ENCODE data around the gene N4BP2L1.

Gene N4BP2L1

GRCh38 chr13:32454886-32455593 is 27.1 kb upstream of the N4BP2L1 start:
- Histone ChIP-seq H3K4me1 (ENCODE audit: control insufficient read depth, insufficient read depth, low read length) (no peaks in the 10 kb centered on the region), H3K27me3 (ENCODE audit: control insufficient read depth, insufficient read depth, low read length) (no peaks in the 10 kb centered on the region), H3K9ac (ENCODE audit: low read length) (no peak overlapping the region), H3K27ac (ENCODE audit: low read depth, low read length) (no peak overlapping the region), H3K4me3 (ENCODE audit: low read depth, low read length) (no peak overlapping the region), H3K36me3 (ENCODE audit: control insufficient read depth, insufficient read depth, low read length) (no peaks in the 10 kb centered on the region), H3K9me3 (ENCODE audit: control insufficient read depth, insufficient read depth, low read depth, low read length) (peaks cover 7% of the 10 kb centered on the region; the same call in 1 of the 2 replicates)

- no peaks in the 10 kb centered on the region for H3K36me3 ChIP-seq (ENCODE audit: control insufficient read depth, insufficient read depth, low read length)
- H3K9me3 ChIP-seq (ENCODE audit: control insufficient read depth, insufficient read depth, low read depth, low read length): peaks cover 7% of the 10 kb centered on the region; the same call in 1 of the 2 replicates
- no peaks in the 10 kb centered on the region for H3K4me1 ChIP-seq (ENCODE audit: control insufficient read depth, insufficient read depth, low read length)
- no peaks in the 10 kb centered on the region for H3K27me3 ChIP-seq (ENCODE audit: control insufficient read depth, insufficient read depth, low read length)
- H3K9ac ChIP-seq (ENCODE audit: low read length): no peak overlapping the region
- no peak overlapping the region for H3K4me3 ChIP-seq (ENCODE audit: low read depth, low read length)
- no peak overlapping the region for H3K27ac ChIP-seq (ENCODE audit: low read depth, low read length)
These were observed 26.1 kb upstream of the N4BP2L1 start for GRCh38 chr13:32453981-32454380.

- H3K36me3 ChIP-seq (ENCODE audit: control insufficient read depth, insufficient read depth, low read length): no peaks in the 10 kb centered on the region
- H3K9me3 ChIP-seq (ENCODE audit: control insufficient read depth, insufficient read depth, low read depth, low read length): no peaks in the 10 kb centered on the region
- H3K27ac ChIP-seq (ENCODE audit: low read depth, low read length): no peak overlapping the region
- no peak overlapping the region for H3K9ac ChIP-seq (ENCODE audit: low read length)
- H3K4me3 ChIP-seq (ENCODE audit: low read depth, low read length): no peak overlapping the region
- H3K4me1 ChIP-seq (ENCODE audit: control insufficient read depth, insufficient read depth, low read length): no peaks in the 10 kb centered on the region
- H3K27me3 ChIP-seq (ENCODE audit: control insufficient read depth, insufficient read depth, low read length): no peaks in the 10 kb centered on the region
These were observed 21.0 kb upstream of the N4BP2L1 start for GRCh38 chr13:32448972-32449371.

DNA sequence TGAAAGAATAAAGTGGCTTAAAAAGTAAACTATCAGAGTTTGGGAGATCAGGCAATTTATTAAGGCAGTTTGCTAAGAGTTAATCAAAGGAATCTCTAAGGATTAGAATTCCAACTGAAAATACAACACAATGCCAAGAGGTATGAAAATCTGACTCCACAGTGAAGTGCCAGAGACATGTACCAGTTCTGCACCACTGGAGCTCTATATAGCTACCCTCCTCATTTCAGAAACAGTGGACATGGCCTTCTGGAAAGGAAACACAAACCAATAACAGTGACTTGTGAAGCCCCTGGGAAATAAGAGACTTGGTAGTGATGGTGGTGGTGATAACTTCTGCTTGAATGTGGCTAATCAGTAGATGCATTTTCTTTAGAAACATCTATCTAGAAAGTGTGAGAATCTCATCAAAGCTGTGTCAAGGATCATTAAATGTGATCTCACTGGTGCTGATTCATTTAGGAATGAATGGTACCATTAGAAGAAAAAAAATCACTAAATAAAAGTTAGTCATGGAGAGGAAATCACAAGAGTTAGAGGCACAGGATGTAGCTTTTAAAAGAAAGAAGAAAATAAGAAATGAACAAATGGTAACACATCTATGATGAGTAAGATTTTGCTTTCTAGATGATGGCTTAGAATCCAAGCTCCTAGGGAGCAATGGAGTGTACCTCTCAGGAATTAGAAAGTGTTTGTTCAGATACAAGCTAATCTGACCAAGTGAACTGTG is 20.1 kb upstream of the N4BP2L1 start:
- H3K9ac ChIP-seq (ENCODE audit: low read length): no peak overlapping the region
- no peaks in the 10 kb centered on the region for H3K9me3 ChIP-seq (ENCODE audit: control insufficient read depth, insufficient read depth, low read depth, low read length)
- no peaks in the 10 kb centered on the region for H3K27me3 ChIP-seq (ENCODE audit: control insufficient read depth, insufficient read depth, low read length)
- no peak overlapping the region for H3K27ac ChIP-seq (ENCODE audit: low read depth, low read length)
- H3K36me3 ChIP-seq (ENCODE audit: control insufficient read depth, insufficient read depth, low read length): no peaks in the 10 kb centered on the region
- no peak overlapping the region for H3K4me3 ChIP-seq (ENCODE audit: low read depth, low read length)
- no peaks in the 10 kb centered on the region for H3K4me1 ChIP-seq (ENCODE audit: control insufficient read depth, insufficient read depth, low read length)

GRCh38 chr13:32446773-32447465 is 19.0 kb upstream of the N4BP2L1 start:
- Histone ChIP-seq H3K9me3 (ENCODE audit: control insufficient read depth, insufficient read depth, low read depth, low read length) (no peaks in the 10 kb centered on the region), H3K9ac (ENCODE audit: low read length) (no peak overlapping the region), H3K36me3 (ENCODE audit: control insufficient read depth, insufficient read depth, low read length) (no peaks in the 10 kb centered on the region), H3K27ac (ENCODE audit: low read depth, low read length) (no peak overlapping the region), H3K4me1 (ENCODE audit: control insufficient read depth, insufficient read depth, low read length) (no peaks in the 10 kb centered on the region), H3K4me3 (ENCODE audit: low read depth, low read length) (no peak overlapping the region), H3K27me3 (ENCODE audit: control insufficient read depth, insufficient read depth, low read length) (no peaks in the 10 kb centered on the region)

DNA sequence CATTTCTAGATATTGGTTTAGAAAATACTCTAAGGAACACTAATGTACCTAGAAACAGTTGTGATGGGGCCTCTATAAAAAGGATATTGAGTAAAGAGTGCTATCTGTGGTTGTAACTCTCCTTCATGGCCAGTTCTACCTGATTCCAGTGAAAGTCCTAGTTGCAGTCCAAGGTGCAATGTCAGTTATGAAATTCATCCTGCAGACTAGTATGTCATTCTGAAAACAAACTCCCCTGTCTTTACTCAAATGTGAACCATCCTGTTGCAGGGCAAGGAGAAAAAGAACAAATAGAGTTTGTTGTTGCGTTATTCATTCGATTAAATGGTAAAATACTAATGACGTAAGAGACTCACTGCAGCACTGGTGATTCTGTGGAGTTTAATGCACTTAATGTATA is 18.3 kb upstream of the N4BP2L1 start:
- Histone ChIP-seq H3K27me3 (ENCODE audit: control insufficient read depth, insufficient read depth, low read length) (no peaks in the 10 kb centered on the region), H3K9me3 (ENCODE audit: control insufficient read depth, insufficient read depth, low read depth, low read length) (no peaks in the 10 kb centered on the region), H3K4me1 (ENCODE audit: control insufficient read depth, insufficient read depth, low read length) (no peaks in the 10 kb centered on the region), H3K4me3 (ENCODE audit: low read depth, low read length) (no peak overlapping the region), H3K36me3 (ENCODE audit: control insufficient read depth, insufficient read depth, low read length) (no peaks in the 10 kb centered on the region), H3K9ac (ENCODE audit: low read length) (no peak overlapping the region), H3K27ac (ENCODE audit: low read depth, low read length) (no peak overlapping the region)

DNA sequence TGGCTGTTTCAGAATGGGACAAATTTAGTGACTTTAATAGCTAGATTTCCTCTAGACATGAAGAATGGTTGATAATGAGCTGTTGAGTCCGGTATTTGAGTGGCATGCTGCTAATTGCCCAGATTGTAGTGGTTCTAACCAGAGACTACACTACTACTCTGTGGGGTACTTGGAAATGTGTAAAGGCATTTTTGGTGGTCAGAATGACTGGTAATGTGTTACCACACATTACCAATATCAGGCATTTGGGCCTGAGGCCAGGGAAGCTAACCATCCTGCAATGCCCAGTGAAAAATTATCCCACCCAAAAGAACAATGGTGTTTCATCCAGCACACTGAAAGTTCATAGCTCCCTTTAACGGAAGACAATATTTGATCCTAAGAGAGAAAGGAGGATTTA is 17.5 kb upstream of the N4BP2L1 start:
- Histone ChIP-seq H3K9me3 (ENCODE audit: control insufficient read depth, insufficient read depth, low read depth, low read length) (no peaks in the 10 kb centered on the region), H3K9ac (ENCODE audit: low read length) (no peak overlapping the region), H3K36me3 (ENCODE audit: control insufficient read depth, insufficient read depth, low read length) (no peaks in the 10 kb centered on the region), H3K27ac (ENCODE audit: low read depth, low read length) (no peak overlapping the region), H3K4me1 (ENCODE audit: control insufficient read depth, insufficient read depth, low read length) (no peaks in the 10 kb centered on the region), H3K27me3 (ENCODE audit: control insufficient read depth, insufficient read depth, low read length) (no peaks in the 10 kb centered on the region), H3K4me3 (ENCODE audit: low read depth, low read length) (no peak overlapping the region)

DNA sequence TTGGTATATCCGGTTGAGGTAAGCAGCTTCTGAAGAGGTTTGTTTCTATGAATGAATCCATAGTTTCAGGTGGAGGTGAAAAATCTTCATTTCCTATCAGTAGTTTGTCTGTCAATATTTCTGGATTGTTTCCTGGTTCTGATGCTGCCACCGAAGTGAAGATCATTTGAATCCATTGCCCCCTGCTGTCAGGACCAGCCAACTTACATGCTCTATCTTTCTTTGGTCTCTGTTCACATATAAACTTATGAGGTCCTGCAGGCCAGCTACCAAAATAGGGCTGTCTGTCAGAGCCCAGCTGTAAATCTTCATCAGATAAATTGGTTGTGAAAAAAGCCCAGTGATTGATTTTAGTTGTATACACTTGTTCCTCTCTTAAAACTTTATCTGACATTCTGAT is 15.2 kb upstream of the N4BP2L1 start:
- Histone ChIP-seq H3K9me3 (ENCODE audit: control insufficient read depth, insufficient read depth, low read depth, low read length) (no peaks in the 10 kb centered on the region), H3K36me3 (ENCODE audit: control insufficient read depth, insufficient read depth, low read length) (no peaks in the 10 kb centered on the region), H3K4me1 (ENCODE audit: control insufficient read depth, insufficient read depth, low read length) (no peaks in the 10 kb centered on the region), H3K27ac (ENCODE audit: low read depth, low read length) (no peak overlapping the region), H3K4me3 (ENCODE audit: low read depth, low read length) (no peak overlapping the region), H3K9ac (ENCODE audit: low read length) (no peak overlapping the region), H3K27me3 (ENCODE audit: control insufficient read depth, insufficient read depth, low read length) (no peaks in the 10 kb centered on the region)

DNA sequence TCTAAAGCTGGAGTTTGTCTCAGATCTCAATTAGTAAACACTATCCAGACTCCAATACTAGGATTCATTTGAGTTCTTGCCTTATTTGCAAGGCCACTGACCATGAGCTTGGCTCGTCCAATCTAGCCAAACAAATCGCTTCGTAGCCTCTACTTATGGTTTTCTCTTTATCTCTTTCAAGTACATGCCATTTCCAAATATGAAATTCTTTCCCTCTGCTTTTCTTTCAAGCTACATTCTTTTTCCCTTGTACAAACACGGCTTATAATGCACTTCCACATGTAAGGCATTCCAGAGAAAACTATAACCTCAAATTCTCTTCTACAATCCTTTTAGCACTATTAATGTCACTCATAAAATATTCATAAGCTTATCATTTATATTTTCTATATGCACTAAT is 10.9 kb upstream of the N4BP2L1 start:
- no peak overlapping the region for H3K4me3 ChIP-seq (ENCODE audit: low read depth, low read length)
- H3K36me3 ChIP-seq (ENCODE audit: control insufficient read depth, insufficient read depth, low read length): no peaks in the 10 kb centered on the region
- no peak overlapping the region for H3K27ac ChIP-seq (ENCODE audit: low read depth, low read length)
- no peaks in the 10 kb centered on the region for H3K4me1 ChIP-seq (ENCODE audit: control insufficient read depth, insufficient read depth, low read length)
- H3K27me3 ChIP-seq (ENCODE audit: control insufficient read depth, insufficient read depth, low read length): no peaks in the 10 kb centered on the region
- no peak overlapping the region for H3K9ac ChIP-seq (ENCODE audit: low read length)
- H3K9me3 ChIP-seq (ENCODE audit: control insufficient read depth, insufficient read depth, low read depth, low read length): no peaks in the 10 kb centered on the region

DNA sequence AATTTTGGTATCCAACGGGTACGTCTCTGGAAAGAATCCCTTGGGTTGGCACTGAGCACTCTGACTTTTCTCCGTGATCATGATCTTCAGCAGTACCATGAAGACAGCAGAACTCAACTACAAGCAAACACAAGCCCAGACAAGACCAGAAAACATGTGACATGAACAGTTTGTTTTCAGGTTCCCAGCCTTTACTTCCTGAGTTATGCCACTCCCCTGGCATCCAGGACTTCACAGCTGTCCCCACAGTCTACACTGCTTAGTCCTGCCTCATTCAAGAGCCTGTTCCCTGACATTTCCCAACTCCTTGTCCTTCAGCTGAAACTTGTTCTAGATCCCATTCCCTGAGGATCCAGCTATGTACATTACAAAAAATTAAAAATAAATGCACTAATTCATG is 4.9 kb upstream of the N4BP2L1 start:
- H3K4me3 ChIP-seq (ENCODE audit: low read depth, low read length): no peak overlapping the region

GRCh38 chr13:32431361-32431760 is 3.4 kb upstream of the N4BP2L1 start:
- Histone ChIP-seq H3K4me3 (ENCODE audit: low read depth, low read length) (no peak overlapping the region), H3K27me3 (ENCODE audit: control insufficient read depth, insufficient read depth, low read length) (peaks cover 10% of the 10 kb centered on the region), H3K9ac (ENCODE audit: low read length) (no peak overlapping the region), H3K4me1 (ENCODE audit: control insufficient read depth, insufficient read depth, low read length) (peaks cover 13% of the 10 kb centered on the region), H3K36me3 (ENCODE audit: control insufficient read depth, insufficient read depth, low read length) (no peaks in the 10 kb centered on the region), H3K9me3 (ENCODE audit: control insufficient read depth, insufficient read depth, low read depth, low read length) (no peaks in the 10 kb centered on the region), H3K27ac (ENCODE audit: low read depth, low read length) (no peak overlapping the region)

More for the DNA sequence above, 4.9 kb upstream of the N4BP2L1 start:
- peaks cover 7% of the 10 kb centered on the region for H3K4me1 ChIP-seq (ENCODE audit: control insufficient read depth, insufficient read depth, low read length)
- H3K9ac ChIP-seq (ENCODE audit: low read length): no peak overlapping the region
- no peak overlapping the region for H3K27ac ChIP-seq (ENCODE audit: low read depth, low read length)
- H3K36me3 ChIP-seq (ENCODE audit: control insufficient read depth, insufficient read depth, low read length): no peaks in the 10 kb centered on the region
- H3K9me3 ChIP-seq (ENCODE audit: control insufficient read depth, insufficient read depth, low read depth, low read length): no peaks in the 10 kb centered on the region
- peaks cover 2% of the 10 kb centered on the region; the same call in 1 of the 2 replicates for H3K27me3 ChIP-seq (ENCODE audit: control insufficient read depth, insufficient read depth, low read length)

All from HUES6 (cell line).